HG03097 (cell line): Measurements from ENCODE around the gene PIK3R2.
"Not testable (repeated sequence)": the region's sequence is repeated elsewhere in the genome, so short reads cannot be mapped to it uniquely, and the experiment has no call there.

Experiments used
- ATAC-seq: cut with Tn5 transposase; IDR thresholded peaks from one replicate; pipeline ENCODE4 v1.9.1; 2021; ENCODE audit not compliant: unreplicated experiment, low FRiP score

PIK3R2 gene

DNA sequence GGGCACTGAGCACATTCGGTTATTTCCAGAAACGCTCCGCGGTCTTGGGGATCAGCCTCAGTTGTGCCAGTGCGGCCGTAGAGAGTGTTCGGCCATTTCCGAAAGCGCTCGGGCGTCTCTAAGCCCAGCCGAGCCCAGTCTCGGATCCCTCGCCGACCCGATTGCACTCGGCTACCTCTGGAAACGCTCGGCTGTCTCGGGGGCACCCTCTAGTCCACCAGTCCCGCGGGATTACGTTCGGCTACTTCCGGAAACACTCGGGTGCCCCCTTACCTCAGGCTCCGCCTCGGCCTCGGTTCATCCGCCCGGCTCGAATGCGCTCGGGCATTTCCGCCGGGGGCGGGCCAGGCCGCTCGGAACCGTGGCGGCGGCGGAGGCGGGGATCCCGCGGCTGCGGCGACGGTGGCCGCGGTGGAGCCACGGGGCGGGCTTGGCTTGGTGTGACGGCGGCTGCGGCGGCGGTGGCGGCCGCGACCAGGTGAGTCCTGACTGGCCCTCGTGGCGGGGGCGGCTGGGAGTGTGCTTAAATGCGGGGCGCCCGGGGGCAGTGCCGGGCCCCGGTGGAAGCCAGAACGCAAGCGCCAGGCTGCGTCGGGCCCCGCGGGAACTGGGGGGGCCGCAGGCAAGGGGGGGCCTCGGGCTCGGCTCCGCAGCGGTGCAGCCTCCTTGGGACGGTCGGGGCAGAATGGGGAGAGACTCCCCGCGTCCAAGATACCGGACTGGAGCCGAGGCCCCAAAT lies at the start of gene PIK3R2:
PIK3R2 (plus strand) TSS at position 347 of the 739 bp plus-strand sequence. CDS start 2,717 bp downstream, outside the sequence.
- peak; percentile 77 for ATAC-seq

- no peak for ATAC-seq
These were observed 48.2 kb upstream of the PIK3R2 start for GRCh38 chr19:18104793-18105131.

GRCh38 chr19:18105259-18105658 lies 47.7 kb upstream of the PIK3R2 start:
- ATAC-seq = not testable (repeated sequence)

DNA sequence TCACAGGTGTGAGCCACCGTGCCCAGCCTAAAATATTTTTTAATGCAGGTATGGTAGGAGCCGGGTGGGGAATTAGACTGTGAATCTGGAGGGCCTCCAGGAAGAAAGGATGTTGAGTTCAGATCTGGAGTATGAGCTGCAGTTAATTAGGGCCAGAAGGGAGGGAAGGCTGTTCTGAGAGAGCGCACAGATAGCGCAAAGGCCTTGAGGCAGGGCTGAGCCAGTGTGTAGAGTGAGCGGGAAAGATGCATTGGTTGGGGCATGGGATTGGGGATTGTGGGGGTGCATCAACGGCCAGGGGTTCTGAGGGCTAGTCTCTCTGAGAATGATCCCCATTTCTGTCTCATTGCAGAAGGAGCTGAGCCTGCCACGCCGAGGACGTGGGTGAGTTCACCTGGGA lies 45.7 kb upstream of the PIK3R2 start:
- ATAC-seq = no peak

DNA sequence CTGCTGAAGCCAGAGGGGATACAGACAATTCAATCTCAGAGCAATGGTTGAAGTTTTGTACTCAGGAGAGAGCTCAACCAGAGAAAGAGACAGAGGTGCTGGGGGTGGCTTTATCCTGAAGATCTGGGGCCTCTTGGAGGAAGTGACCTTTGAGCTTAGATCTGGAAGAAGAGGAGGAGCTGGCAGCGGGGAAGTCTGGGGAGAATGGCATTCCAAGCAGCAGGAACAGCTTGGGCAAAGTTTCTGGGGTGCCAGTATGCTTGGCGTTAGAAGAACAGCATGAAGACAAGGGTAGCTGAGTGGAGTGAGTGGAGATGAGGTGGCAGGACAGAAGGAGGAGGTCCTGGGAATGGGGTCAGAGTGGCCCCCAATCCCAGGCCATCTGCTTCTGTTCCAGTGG lies 44.1 kb upstream of the PIK3R2 start:
- ATAC-seq = no peak

- no peak for ATAC-seq
These were observed 43.6 kb upstream of the PIK3R2 start for GRCh38 chr19:18109341-18109732.

- ATAC-seq = no peak
These were observed 43.0 kb upstream of the PIK3R2 start for GRCh38 chr19:18109733-18110608.

DNA sequence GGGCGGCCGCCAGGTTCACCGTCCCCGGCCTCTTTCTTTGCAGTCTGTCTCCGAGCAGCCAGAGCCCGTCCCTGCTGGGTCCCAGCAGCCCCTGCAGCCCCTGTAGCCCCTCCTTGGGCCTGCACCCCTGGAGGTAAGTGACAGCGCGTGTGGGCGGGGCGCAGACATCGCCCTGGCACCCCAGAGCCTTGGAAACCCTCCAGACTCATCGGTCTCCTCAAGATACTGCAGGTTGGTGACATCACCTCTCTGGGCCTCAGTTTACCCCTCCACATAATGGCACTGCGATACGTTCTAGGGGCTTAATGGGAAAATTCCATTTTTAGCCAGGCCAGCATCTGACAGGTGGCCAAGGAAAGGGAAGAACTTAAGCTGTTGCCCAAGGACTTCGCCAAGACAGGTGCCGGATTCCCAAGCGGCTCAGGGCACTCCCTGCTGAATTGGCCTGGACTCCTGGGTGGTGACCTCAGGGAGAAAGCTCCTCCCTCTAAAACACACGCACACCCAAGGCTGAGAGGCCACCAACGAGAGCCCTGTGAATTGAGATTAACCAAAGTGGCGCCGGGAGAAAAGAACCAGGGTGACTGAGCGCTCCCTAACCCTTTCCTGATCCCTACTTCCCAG lies 42.2 kb upstream of the PIK3R2 start:
- ATAC-seq = no peak

DNA sequence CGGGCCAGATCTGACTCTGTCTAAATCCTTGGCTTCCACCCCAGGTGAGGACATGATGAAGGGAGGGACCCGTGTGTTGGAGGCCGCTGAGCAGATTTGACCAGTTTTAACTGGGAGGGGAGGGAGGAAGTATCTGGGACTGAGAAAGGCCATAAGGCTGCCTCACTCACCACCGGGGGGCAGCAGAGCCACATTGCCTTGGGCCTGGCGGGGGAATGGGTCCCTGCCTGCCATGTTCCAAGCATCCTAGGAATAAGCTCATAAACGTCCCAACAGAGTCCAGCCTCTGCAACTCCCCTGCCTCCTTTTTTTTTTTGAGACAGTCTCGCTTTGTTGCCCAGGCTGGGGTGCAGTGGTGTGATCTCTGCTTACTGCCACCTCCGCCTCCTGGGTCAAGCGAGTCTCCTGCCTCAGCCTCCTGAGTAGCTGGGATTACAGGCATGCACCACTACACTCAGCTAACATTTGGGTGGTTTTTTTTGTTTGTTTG lies 39.9 kb upstream of the PIK3R2 start:
- ATAC-seq = no peak

DNA sequence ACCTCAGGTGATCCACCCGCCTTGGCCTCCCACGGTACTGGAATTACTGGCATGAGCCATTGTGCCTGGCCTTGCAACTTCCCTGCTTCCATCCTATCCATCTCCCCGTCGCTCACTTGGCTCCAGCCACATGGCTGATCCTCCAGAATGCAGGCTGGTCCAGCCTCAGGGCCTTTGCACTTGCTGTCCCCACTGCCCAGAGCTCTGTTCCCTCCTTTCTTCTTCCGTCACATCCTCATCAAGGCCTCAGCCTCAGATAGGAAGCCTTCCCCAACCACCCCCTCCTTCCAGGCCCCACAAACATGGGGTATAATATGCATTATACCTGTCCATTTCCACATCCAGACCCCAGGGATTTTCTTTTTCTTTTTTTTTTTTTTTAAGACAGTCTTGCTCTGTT lies 39.1 kb upstream of the PIK3R2 start:
- ATAC-seq = no peak

- ATAC-seq = no peak
These were observed 38.5 kb upstream of the PIK3R2 start for GRCh38 chr19:18114483-18114882.

- peak; percentile 6 for ATAC-seq
These were observed 35.6 kb upstream of the PIK3R2 start for GRCh38 chr19:18117364-18117691.

GRCh38 chr19:18117692-18118378 lies 35.1 kb upstream of the PIK3R2 start:
- ATAC-seq = peak; percentile 71

GRCh38 chr19:18118420-18119012 lies 34.4 kb upstream of the PIK3R2 start:
- ATAC-seq = no peak

DNA sequence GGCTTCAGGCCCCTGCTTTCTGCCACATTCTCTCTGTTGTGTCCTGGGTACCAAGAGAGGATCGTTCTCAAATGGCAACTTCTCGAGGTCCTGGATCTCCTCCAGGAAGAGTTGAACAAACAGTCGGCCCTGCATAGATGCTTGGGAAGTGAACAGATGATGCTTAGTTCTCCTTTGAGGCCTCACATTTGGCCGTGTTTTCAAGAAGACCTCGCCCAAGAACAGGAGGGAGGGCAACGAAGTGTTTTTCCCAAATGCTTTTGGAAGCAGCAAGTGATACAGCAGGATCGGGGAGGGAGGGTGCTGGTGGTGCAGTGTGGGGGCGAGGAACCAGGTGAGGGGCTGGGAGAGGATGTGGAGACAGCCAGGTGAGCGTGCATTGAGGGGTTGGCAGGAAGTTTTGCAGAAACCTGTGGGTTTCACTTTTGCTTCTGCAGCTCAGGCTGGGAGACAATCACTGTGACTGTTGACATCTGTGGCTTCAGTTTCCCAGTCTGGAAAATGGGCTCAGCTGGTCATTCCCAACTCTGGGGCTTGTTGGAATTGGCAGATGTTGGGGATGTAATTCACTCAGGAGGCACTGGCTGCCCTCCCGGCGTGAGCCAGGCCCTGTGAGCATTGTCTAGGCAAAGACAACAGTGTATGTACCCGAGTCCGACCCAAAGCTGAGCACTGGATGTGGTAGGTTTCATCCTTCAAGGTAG lies 33.8 kb upstream of the PIK3R2 start:
- no peak for ATAC-seq

GRCh38 chr19:18119717-18120105 lies 33.3 kb upstream of the PIK3R2 start:
- no peak for ATAC-seq

GRCh38 chr19:18120127-18120526 lies 32.8 kb upstream of the PIK3R2 start:
- no peak for ATAC-seq

DNA sequence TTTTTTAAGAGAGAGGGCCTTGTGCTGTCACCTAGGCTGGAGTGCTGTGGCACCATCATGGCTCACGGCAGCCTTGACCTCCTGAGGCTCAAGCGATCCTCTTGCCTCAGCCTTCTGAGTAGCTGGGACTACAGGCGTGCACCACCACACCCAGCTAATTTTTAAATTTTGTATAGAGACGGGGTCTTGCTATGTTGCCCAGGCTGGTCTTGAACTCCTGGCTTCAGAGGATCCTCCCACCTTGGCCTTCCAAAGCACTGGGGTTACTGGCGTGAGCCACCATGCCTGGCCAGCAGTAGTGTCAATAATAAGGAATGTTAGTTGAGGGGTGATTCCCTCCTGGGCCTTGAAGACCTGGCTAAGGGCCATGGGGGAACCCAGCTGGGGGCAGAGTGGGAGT lies 31.8 kb upstream of the PIK3R2 start:
- ATAC-seq = no peak

- no peak for ATAC-seq
These were observed 30.5 kb upstream of the PIK3R2 start for GRCh38 chr19:18122424-18122823.
